MM.1S (cell line): Measurements from ENCODE around the gene TMEM127.

Experiments used
- DNase-seq: peaks from one replicate; pipeline ENCODE4 v3.0.0-alpha.2; 2015
- H2AFZ ChIP-seq: fragments of 300-600 bp; sonication (generic); 2 replicates; pipeline ENCODE4 v1.6.0; 2016; ENCODE audit warnings: antibody characterized with exemption, low read length
- H3F3A ChIP-seq: fragments of 300-600 bp; sonication (generic); 2 replicates; pipeline ENCODE4 v1.6.1; 2016; ENCODE audit warnings: mild to moderate bottlenecking, antibody characterized with exemption, low read length, moderate library complexity, mixed read lengths; ENCODE audit not compliant: insufficient read depth
- H3K27ac ChIP-seq: fragments of 300-600 bp; sonication (generic); 2 replicates; pipeline ENCODE4 v1.5.1; 2016; ENCODE audit warnings: mild to moderate bottlenecking, low read length
- H3K27me3 ChIP-seq: fragments of 300-600 bp; sonication (generic); replicated peaks from 2 replicates; pipeline ENCODE4 v1.6.0; 2016; ENCODE audit warnings: low read length; ENCODE audit not compliant: insufficient read depth
- H3K36me3 ChIP-seq: fragments of 300-600 bp; sonication (generic); replicated peaks from 2 replicates; pipeline ENCODE4 v1.6.1; 2016; ENCODE audit warnings: mild to moderate bottlenecking, low read length, mixed read lengths; ENCODE audit not compliant: insufficient read depth
- H3K4me1 ChIP-seq: fragments of 300-600 bp; sonication (generic); 2 replicates; pipeline ENCODE4 v1.6.1; 2016; ENCODE audit warnings: low read length, mixed read lengths
- H3K4me2 ChIP-seq: fragments of 300-600 bp; sonication (generic); 2 replicates; pipeline ENCODE4 v1.6.0; 2016; ENCODE audit warnings: low read depth, low read length
- H3K4me3 ChIP-seq: fragments of 300-600 bp; sonication (generic); 2 replicates; pipeline ENCODE4 v1.5.1; 2016; ENCODE audit warnings: low read length, mixed read lengths
- H3K79me2 ChIP-seq: fragments of 300-600 bp; sonication (generic); 2 replicates; pipeline ENCODE4 v1.6.1; 2016; ENCODE audit warnings: mixed run types, low read length, mixed read lengths
- H3K9ac ChIP-seq: fragments of 300-600 bp; sonication (generic); 2 replicates; pipeline ENCODE4 v1.6.1; 2016; ENCODE audit warnings: low read length, mixed read lengths
- H3K9me2 ChIP-seq: fragments of 300-600 bp; sonication (generic); replicated peaks from 2 replicates; pipeline ENCODE4 v1.6.1; 2016; ENCODE audit warnings: mild to moderate bottlenecking, low read length, mixed read lengths; ENCODE audit not compliant: insufficient read depth
- H3K9me3 ChIP-seq: fragments of 300-600 bp; sonication (generic); replicated peaks from 2 replicates; pipeline ENCODE4 v1.6.1; 2016; ENCODE audit warnings: mild to moderate bottlenecking, low read length, mixed read lengths; ENCODE audit not compliant: insufficient read depth
- H4K20me1 ChIP-seq: fragments of 300-600 bp; sonication (generic); 2 replicates; pipeline ENCODE4 v1.6.1; 2016; ENCODE audit warnings: mild to moderate bottlenecking, low read length, moderate library complexity, mixed read lengths; ENCODE audit not compliant: insufficient read depth
- EZH2 ChIP-seq: fragments of 300-600 bp; sonication (generic); optimal IDR thresholded peaks from 2 replicates; pipeline ENCODE3; 2017; ENCODE audit warnings: low read depth, mild to moderate bottlenecking, antibody characterized with exemption, low read length, mixed read lengths
- EZH2phosphoT487 ChIP-seq: fragments of 300-600 bp; sonication (generic); IDR thresholded peaks from 2 replicates; pipeline ENCODE4 v1.6.1; 2018; ENCODE audit warnings: antibody characterized with exemption, low read length
- TF ChIP-seq, protein P1 (sequence below): fragments of 300-600 bp; sonication (generic); IDR thresholded peaks from 2 replicates; pipeline ENCODE4 v1.5.1; 2016; ENCODE audit warnings: antibody characterized with exemption, low read length, mixed read lengths

Gene TMEM127

GRCh38 chr2:96245609-96246390, 20.0 kb downstream of the TMEM127 start:
- no peaks in the 10 kb centered on the region for H3K36me3 ChIP-seq
- H3K9ac ChIP-seq, result no peak overlapping the region

DNA sequence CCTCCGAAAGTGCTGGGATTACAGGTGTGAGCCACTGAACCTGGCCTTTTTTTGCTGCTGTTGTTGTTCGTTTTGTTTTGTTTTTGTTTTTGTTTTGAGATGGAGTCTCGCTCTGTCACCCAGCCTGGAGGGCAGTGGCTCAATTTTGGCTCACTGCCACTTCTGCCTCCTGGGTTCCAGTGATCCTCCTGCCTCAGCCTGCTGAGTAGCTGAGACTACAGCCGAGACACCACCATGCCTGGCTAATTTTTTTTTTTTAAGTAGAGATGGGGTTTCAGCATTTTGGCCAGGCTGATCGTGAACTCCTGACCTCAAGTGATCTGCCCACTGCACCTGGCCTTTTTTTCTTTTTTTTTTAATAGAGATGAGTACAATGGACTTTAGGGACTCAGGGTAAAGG, 22.0 kb downstream of the TMEM127 start:
- Histone ChIP-seq H3K9me3 (no peaks in the 10 kb centered on the region), H3K36me3 (no peaks in the 10 kb centered on the region), H3K4me2 (no peak overlapping the region; the same call in 1 of the 2 replicates), H3K27ac (peak overlapping the region; percentile 98; the same call in 1 of the 2 replicates), H3K27me3 (no peaks in the 10 kb centered on the region), H2AFZ (no peak overlapping the region), H3K4me3 (no peak overlapping the region), H3K9ac (no peak overlapping the region), H3K79me2 (0 out of 2 replicates have a peak, but pooled peaks cover 5% of the 10 kb centered on the region), H3F3A (peaks cover 51% of the 10 kb centered on the region), H3K9me2 (no peaks in the 10 kb centered on the region), H4K20me1 (no peaks in the 10 kb centered on the region), H3K4me1 (peaks cover 62% of the 10 kb centered on the region)
- TF ChIP-seq, protein P1, sequence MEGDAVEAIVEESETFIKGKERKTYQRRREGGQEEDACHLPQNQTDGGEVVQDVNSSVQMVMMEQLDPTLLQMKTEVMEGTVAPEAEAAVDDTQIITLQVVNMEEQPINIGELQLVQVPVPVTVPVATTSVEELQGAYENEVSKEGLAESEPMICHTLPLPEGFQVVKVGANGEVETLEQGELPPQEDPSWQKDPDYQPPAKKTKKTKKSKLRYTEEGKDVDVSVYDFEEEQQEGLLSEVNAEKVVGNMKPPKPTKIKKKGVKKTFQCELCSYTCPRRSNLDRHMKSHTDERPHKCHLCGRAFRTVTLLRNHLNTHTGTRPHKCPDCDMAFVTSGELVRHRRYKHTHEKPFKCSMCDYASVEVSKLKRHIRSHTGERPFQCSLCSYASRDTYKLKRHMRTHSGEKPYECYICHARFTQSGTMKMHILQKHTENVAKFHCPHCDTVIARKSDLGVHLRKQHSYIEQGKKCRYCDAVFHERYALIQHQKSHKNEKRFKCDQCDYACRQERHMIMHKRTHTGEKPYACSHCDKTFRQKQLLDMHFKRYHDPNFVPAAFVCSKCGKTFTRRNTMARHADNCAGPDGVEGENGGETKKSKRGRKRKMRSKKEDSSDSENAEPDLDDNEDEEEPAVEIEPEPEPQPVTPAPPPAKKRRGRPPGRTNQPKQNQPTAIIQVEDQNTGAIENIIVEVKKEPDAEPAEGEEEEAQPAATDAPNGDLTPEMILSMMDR, result no peak
- no peak for TF ChIP-seq EZH2
- no peak for TF ChIP-seq EZH2phosphoT487
- DNase-seq, result peak; percentile 74

More at GRCh38 chr2:96245609-96246390, 20.0 kb downstream of the TMEM127 start:
- no peaks in the 10 kb centered on the region for H3K27me3 ChIP-seq
- peaks cover 44% of the 10 kb centered on the region for H3F3A ChIP-seq
- no peaks in the 10 kb centered on the region for H3K79me2 ChIP-seq
- no peaks in the 10 kb centered on the region for H3K9me3 ChIP-seq
- DNase-seq, result peak; percentile 61
- peak overlapping the region; percentile 4; the same call in 1 of the 2 replicates for H3K4me2 ChIP-seq
- TF ChIP-seq EZH2phosphoT487 (no peak), EZH2 (no peak)
- peak overlapping the region; percentile 61; the same call in 1 of the 2 replicates for H3K27ac ChIP-seq
- no peaks in the 10 kb centered on the region for H3K9me2 ChIP-seq
- H4K20me1 ChIP-seq, result no peaks in the 10 kb centered on the region
- H3K4me1 ChIP-seq, result peaks cover 54% of the 10 kb centered on the region
- H2AFZ ChIP-seq, result no peak overlapping the region
- H3K4me3 ChIP-seq, result no peak overlapping the region

GRCh38 chr2:96241900-96242611, 23.7 kb downstream of the TMEM127 start:
- Histone ChIP-seq H3K9ac (peak overlapping the region; percentile 85), H3K9me3 (no peaks in the 10 kb centered on the region), H3K79me2 (0 out of 2 replicates have a peak, but pooled peaks cover 5% of the 10 kb centered on the region), H3K27me3 (no peaks in the 10 kb centered on the region), H3K4me2 (peak overlapping the region; percentile 98), H3K4me1 (peaks cover 59% of the 10 kb centered on the region), H2AFZ (no peak overlapping the region), H3F3A (peaks cover 51% of the 10 kb centered on the region), H3K9me2 (no peaks in the 10 kb centered on the region), H3K36me3 (no peaks in the 10 kb centered on the region), H4K20me1 (no peaks in the 10 kb centered on the region), H3K27ac (peak overlapping the region; percentile 98), H3K4me3 (peak overlapping the region; percentile 57)
- DNase-seq, result peak; percentile 87
- TF ChIP-seq, protein P1, result no peak
- TF ChIP-seq EZH2, result no peak
- no peak for TF ChIP-seq EZH2phosphoT487
